Gastrocnemius medialis (tissue), 4 donors: ENCODE measurements around the gene GSG1.

ENCODE experiments used
- POLR2A ChIP-seq, 2 donors: fragments of 450-650 bp; IDR thresholded peaks; one replicate each; pipeline ENCODE4 v1.6.1; 2017; ENCODE audit warnings: antibody characterized with exemption in 2 of 2, mild to moderate bottlenecking in 2 of 2, moderate library complexity in 2 of 2
- TF ChIP-seq, protein P1 (sequence below), 5 experiments: fragments of 450-650 bp in 3 of 5; fragments of 200-600 bp in 2 of 5; sonication (generic) in 2 of 5; IDR thresholded peaks in 4 of 5; conservative IDR thresholded peaks in 1 of 5; 1 replicate in 4 of 5; 2 replicates in 1 of 5; pipeline ENCODE4 v1.5.1; 2016 to 2019; ENCODE audit warnings: antibody characterized with exemption in 5 of 5, mild to moderate bottlenecking in 3 of 5, moderate library complexity in 3 of 5

- TF ChIP-seq, protein P1, sequence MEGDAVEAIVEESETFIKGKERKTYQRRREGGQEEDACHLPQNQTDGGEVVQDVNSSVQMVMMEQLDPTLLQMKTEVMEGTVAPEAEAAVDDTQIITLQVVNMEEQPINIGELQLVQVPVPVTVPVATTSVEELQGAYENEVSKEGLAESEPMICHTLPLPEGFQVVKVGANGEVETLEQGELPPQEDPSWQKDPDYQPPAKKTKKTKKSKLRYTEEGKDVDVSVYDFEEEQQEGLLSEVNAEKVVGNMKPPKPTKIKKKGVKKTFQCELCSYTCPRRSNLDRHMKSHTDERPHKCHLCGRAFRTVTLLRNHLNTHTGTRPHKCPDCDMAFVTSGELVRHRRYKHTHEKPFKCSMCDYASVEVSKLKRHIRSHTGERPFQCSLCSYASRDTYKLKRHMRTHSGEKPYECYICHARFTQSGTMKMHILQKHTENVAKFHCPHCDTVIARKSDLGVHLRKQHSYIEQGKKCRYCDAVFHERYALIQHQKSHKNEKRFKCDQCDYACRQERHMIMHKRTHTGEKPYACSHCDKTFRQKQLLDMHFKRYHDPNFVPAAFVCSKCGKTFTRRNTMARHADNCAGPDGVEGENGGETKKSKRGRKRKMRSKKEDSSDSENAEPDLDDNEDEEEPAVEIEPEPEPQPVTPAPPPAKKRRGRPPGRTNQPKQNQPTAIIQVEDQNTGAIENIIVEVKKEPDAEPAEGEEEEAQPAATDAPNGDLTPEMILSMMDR (IDR thresholded peaks at IDR 0.05 in 4 of 5, conservative IDR thresholded peaks at IDR 0.05 in 1 of 5), result no peak
- TF ChIP-seq POLR2A (IDR thresholded peaks at IDR 0.05), result no peak
Measured at GRCh38 chr12:13039328-13039956, 64.0 kb downstream of the GSG1 start.
